Endothelial cell of umbilical vein (primary cell): Measurements from ENCODE around the gene SLC35E2B. TPM values are rescaled to one million over a fixed set of nuclear protein-coding genes. Genes with fewer than 3 reads are reported as not detected.

Source experiments
- BruUV-seq: library from RNA; stranded (reverse); fragments of 400-500 nt; replicated peaks from 2 replicates; lab custom pipeline; 2021; lab: Mats Ljungman, UMichigan
- CTCF ChIA-PET: fragments of 300-600, 350-600 bp; sonication (Branson Sonifier 250); formaldehyde crosslinking; loops from one replicate; lab custom pipeline; 2021; ENCODE audit warnings: antibody characterized with exemption, inconsistent platforms; lab: Charles Lee
- POLR2A ChIA-PET: fragments of 300-600, 350-600 bp; sonication (Branson Sonifier 250); formaldehyde crosslinking; loops from one replicate; lab custom pipeline; 2021; ENCODE audit warnings: antibody characterized with exemption, inconsistent platforms; lab: Charles Lee
- DNase-seq: peaks from one replicate; pipeline ENCODE4 v3.0.0-alpha.2; 2011; ENCODE audit warnings: low read depth, low spot score
- FAIRE-seq: peaks from 2 replicates; lab custom pipeline; 2011; peaks lifted over from hg19 to GRCh38; lab: Jason Lieb, UNC
- H2AFZ ChIP-seq: 2 replicates; pipeline ENCODE4 v1.6.0; 2012; ENCODE audit warnings: low read depth, low read length, control low read depth, inconsistent platforms
- H3K27ac ChIP-seq: 2 replicates; pipeline ENCODE4 v1.5.1; 2011; ENCODE audit warnings: low read depth, mild to moderate bottlenecking, control low read depth, low read length, moderate library complexity; ENCODE audit not compliant: insufficient read depth
- H3K27me3 ChIP-seq, 2 experiments: 2 replicates each; pipeline versions ENCODE4 v1.6.0 to v1.6.1; 2011; ENCODE audit warnings: low read length in 2 of 2, mixed read lengths in 1 of 2; ENCODE audit not compliant: control insufficient read depth in 2 of 2, insufficient read depth in 2 of 2
- H3K36me3 ChIP-seq, 2 experiments: 2 replicates in 1 of 2; 3 replicates in 1 of 2; pipeline ENCODE4 v1.5.1; 2011; ENCODE audit warnings: low read length in 2 of 2, mild to moderate bottlenecking in 1 of 2, moderate library complexity in 1 of 2; ENCODE audit not compliant: control insufficient read depth in 2 of 2, insufficient read depth in 2 of 2; ENCODE audit errors: extremely low read depth in 1 of 2
- H3K4me1 ChIP-seq: 3 replicates; pipeline ENCODE4 v1.5.1; 2011; ENCODE audit warnings: mild to moderate bottlenecking, low read length; ENCODE audit not compliant: control insufficient read depth, insufficient read depth; ENCODE audit errors: extremely low read depth
- H3K4me2 ChIP-seq: 2 replicates; pipeline ENCODE4 v1.6.1; 2011; ENCODE audit warnings: low read length, control low read depth, mixed read lengths; ENCODE audit not compliant: insufficient read depth
- H3K4me3 ChIP-seq, 3 experiments: fragments of 200-600 bp in 1 of 3; sonication (generic), shearing (Covaris generic) in 1 of 3; replicated peaks in 1 of 3; 2 replicates each; pipeline ENCODE4 v1.5.1; 2011 to 2016; ENCODE audit warnings: control low read depth in 3 of 3, low read length in 3 of 3, mild to moderate bottlenecking in 2 of 3, inconsistent platforms in 1 of 3, low read depth in 1 of 3, moderate library complexity in 1 of 3; ENCODE audit not compliant: insufficient read depth in 1 of 3
- H3K79me2 ChIP-seq: 2 replicates; pipeline ENCODE4 v1.6.0; 2012; ENCODE audit warnings: low read length, inconsistent platforms; ENCODE audit not compliant: control insufficient read depth, insufficient read depth
- H3K9ac ChIP-seq: replicated peaks from 2 replicates; pipeline ENCODE3; 2011; ENCODE audit warnings: low read length, control low read depth; ENCODE audit not compliant: insufficient read depth; ENCODE audit errors: extremely low read depth
- H3K9me1 ChIP-seq: replicated peaks from 3 replicates; pipeline ENCODE4 v1.6.0; 2011; ENCODE audit warnings: mild to moderate bottlenecking, low read length; ENCODE audit not compliant: control insufficient read depth, insufficient read depth; ENCODE audit errors: extremely low read depth
- H3K9me3 ChIP-seq: replicated peaks from 2 replicates; pipeline ENCODE4 v1.5.1; 2012; ENCODE audit warnings: low read length, inconsistent platforms; ENCODE audit not compliant: control insufficient read depth, insufficient read depth
- H4K20me1 ChIP-seq: replicated peaks from 2 replicates; pipeline ENCODE3; 2011; ENCODE audit warnings: mild to moderate bottlenecking, low read length; ENCODE audit not compliant: control insufficient read depth, insufficient read depth; ENCODE audit errors: extremely low read depth
- CTCF ChIP-seq, 2 donors: IDR thresholded peaks; 1 replicate in 1 of 2; 2 replicates in 1 of 2; pipeline ENCODE4 v1.5.1; 2011; ENCODE audit warnings: low read length in 2 of 2, mild to moderate bottlenecking in 2 of 2, moderate library complexity in 2 of 2, control low read depth in 1 of 2, inconsistent platforms in 1 of 2, low read depth in 1 of 2; ENCODE audit not compliant: insufficient read depth in 1 of 2; ENCODE audit errors: extremely low read depth in 1 of 2
- EZH2 ChIP-seq: IDR thresholded peaks from 2 replicates; pipeline ENCODE4 v1.6.1; 2012; ENCODE audit warnings: borderline replicate concordance, low read depth, mild to moderate bottlenecking, moderate library complexity, low read length, inconsistent platforms; ENCODE audit not compliant: severe bottlenecking
- dilution Hi-C: fragments of 300-500 bp; cut with MboI; formaldehyde crosslinking; loops from one replicate; pipeline ENCODE4 v1.15.0; 2019; ENCODE audit warnings: low sequenced_read_pairs; ENCODE audit not compliant: extremely low pct_ligation_motif_present
- intact Hi-C: fragments of 100-400 bp; cut with micrococcal nuclease; formaldehyde crosslinking; loops from one replicate; pipeline ENCODE4 v1.10.0; 2022
- polyA plus RNA-seq, 4 experiments: library from polyadenylated mRNA; depleted of rRNA in 3 of 4; stranded (reverse) in 3 of 4; unstranded in 1 of 4; fragments of >200 nt; gene quantifications; 2 replicates each; pipeline versions ENCODE4 v1.2.1 to v1.2.3, GENCODE V29; 2011 to 2012; ENCODE audit warnings: missing spikeins in 1 of 4
- total RNA-seq: library from RNA; stranded (reverse); gene quantifications from 2 replicates; pipeline ENCODE4 v1.2.3, GENCODE V29; 2021

SLC35E2B gene
- total and polyA plus RNA-seq, 2 donors (not counting 3 experiments of a cell fraction or from before 2014, with no cell fraction given), result 28.0 to 51.2 TPM

- no TSS peak for BruUV-seq
- CTCF ChIA-PET, result no interaction called here
- POLR2A ChIA-PET, result no interaction called here
Observed at GRCh38 chr1:1628754-1629429, 63.7 kb downstream of the SLC35E2B start.

More at GRCh38 chr1:1628754-1629429, 63.7 kb downstream of the SLC35E2B start:
- Histone ChIP-seq H3K4me2 (no peak overlapping the region), H3K27ac (no peak overlapping the region), H3K4me3 (no peak overlapping the region), H3K79me2 (no peaks in the 10 kb centered on the region), H3K9me3 (no peaks in the 10 kb centered on the region), H3K36me3 (no peaks in the 10 kb centered on the region), H4K20me1 (no peaks in the 10 kb centered on the region), H3K9me1 (no peaks in the 10 kb centered on the region), H3K4me1 (no peaks in the 10 kb centered on the region), H3K27me3 (peaks cover 3 to 24% of the 10 kb centered on the region in 2 experiments), H2AFZ (no peak overlapping the region), H3K9ac (no peak overlapping the region)
- intact Hi-C loops, result no loop called here
- TF ChIP-seq EZH2, result peak; percentile 70
- no peak for TF ChIP-seq CTCF (IDR thresholded peaks at IDR 0.05; ENCODE audit: extremely low read depth in 1 of 2, insufficient read depth in 1 of 2, low read depth in 1 of 2, low read length in 2 of 2)
- dilution Hi-C loops, result no loop called here
- DNase-seq (no peak), FAIRE-seq (no peak)
